Lower leg skin (tissue), 4 donors: Measurements from ENCODE around the gene UQCRC1. TPM values are rescaled to one million over a fixed set of nuclear protein-coding genes. Genes with fewer than 3 reads are reported as not detected.

Experiments
- DNase-seq, 2 donors: peaks; one replicate each; pipeline ENCODE4 v3.0.0-alpha.2; 2019; ENCODE audit warnings: low spot score in 2 of 2
- H3K4me3 ChIP-seq: fragments of 200-600 bp; sonication (generic); 2 replicates; pipeline ENCODE4 v1.5.1; 2017; ENCODE audit warnings: mild to moderate bottlenecking, low read depth; ENCODE audit not compliant: poor library complexity, severe bottlenecking
- POLR2A ChIP-seq, 2 donors: fragments of 450-650 bp; IDR thresholded peaks; one replicate each; pipeline ENCODE4 v1.6.1; 2016 to 2017; ENCODE audit warnings: antibody characterized with exemption in 2 of 2, mild to moderate bottlenecking in 1 of 2, moderate library complexity in 1 of 2
- WGBS, 2 donors: methylation state at CpG; one replicate each; pipeline ENCODE4 v1.1.5; 2018; 5-methylcytosine and 5-hydroxymethylcytosine counted together
- intact Hi-C: fragments of 100-400 bp; cut with DNase I; formaldehyde crosslinking; loops from one replicate; pipeline ENCODE4 v1.15.0; 2023; ENCODE audit warnings: low total_unique reads
- total RNA-seq, 4 donors: library from RNA; depleted of rRNA; stranded (reverse); fragments of >200 nt; gene quantifications; one replicate each; pipeline ENCODE4 v1.1.0, GENCODE V29; 2016
- TF ChIP-seq, protein P1 (sequence below), 3 donors: fragments of 450-650 bp; IDR thresholded peaks; one replicate each; pipeline ENCODE4 v1.5.1; 2016; ENCODE audit warnings: antibody characterized with exemption in 3 of 3, mild to moderate bottlenecking in 3 of 3, moderate library complexity in 2 of 3

Gene UQCRC1
- total RNA-seq, 4 donors from 2014 or later, result 240 to 373 (median 334) TPM

DNA sequence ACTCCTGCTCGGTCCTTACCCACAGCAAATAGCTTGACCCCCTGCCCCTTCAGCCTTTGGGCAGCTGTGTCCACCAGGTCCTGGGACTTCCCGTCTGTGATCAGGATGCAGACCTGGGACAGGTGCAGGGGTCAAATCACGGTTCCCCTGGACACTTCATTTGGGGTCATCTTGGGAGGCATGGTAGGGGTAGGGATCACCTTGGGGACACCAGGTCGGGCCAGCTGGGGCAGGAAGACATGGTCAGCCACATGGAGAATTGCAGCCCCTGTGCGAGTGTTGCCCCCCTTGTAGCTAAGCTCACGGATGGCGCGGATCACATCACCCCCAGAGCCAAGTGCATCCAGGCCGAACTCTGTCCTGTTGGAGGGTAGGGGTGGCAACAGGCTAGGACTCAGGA, 16.1 kb downstream of the UQCRC1 start:
- no peak for DNase-seq
- TF ChIP-seq, protein P1, sequence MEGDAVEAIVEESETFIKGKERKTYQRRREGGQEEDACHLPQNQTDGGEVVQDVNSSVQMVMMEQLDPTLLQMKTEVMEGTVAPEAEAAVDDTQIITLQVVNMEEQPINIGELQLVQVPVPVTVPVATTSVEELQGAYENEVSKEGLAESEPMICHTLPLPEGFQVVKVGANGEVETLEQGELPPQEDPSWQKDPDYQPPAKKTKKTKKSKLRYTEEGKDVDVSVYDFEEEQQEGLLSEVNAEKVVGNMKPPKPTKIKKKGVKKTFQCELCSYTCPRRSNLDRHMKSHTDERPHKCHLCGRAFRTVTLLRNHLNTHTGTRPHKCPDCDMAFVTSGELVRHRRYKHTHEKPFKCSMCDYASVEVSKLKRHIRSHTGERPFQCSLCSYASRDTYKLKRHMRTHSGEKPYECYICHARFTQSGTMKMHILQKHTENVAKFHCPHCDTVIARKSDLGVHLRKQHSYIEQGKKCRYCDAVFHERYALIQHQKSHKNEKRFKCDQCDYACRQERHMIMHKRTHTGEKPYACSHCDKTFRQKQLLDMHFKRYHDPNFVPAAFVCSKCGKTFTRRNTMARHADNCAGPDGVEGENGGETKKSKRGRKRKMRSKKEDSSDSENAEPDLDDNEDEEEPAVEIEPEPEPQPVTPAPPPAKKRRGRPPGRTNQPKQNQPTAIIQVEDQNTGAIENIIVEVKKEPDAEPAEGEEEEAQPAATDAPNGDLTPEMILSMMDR (IDR thresholded peaks at IDR 0.05), result no peak
- TF ChIP-seq POLR2A (IDR thresholded peaks at IDR 0.05), result no peak
- 62 to 80% methylated on average over 2 to 9 of the region's 9 CpGs for WGBS, 2 donors
- intact Hi-C loops, result no loop called here
- H3K4me3 ChIP-seq, result no peak overlapping the region

DNA sequence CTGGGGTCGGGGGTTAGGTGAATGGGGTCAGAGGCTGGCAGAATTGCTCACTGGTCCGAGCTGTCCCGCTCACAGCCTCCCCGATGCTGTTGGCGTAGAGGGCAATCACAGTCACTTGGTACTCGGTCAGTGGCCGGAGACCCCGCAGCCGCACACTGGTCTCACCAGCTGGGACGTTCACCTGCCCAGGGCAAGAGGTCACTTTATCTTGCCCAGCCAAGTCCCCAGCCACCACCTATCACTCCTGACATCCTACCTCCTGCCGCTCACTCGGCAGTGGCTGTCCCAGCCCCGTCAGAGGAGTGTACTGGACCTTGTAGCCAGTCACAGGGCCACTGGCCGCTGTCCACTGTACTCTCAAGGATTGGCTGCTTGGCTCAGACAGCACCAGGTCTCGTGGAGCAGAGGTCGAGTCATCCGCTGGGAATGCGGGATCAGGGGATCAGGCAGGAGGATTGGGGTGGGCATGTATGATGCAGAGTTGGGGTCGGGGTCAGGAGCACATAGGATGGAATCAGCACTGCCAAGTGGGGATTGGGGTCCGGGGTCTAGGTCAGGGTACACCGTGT, 16.8 kb downstream of the UQCRC1 start:
- intact Hi-C loops, result no loop called here
- TF ChIP-seq, protein P1 (IDR thresholded peaks at IDR 0.05), result no peak
- TF ChIP-seq POLR2A (IDR thresholded peaks at IDR 0.05), result no peak
- no peak overlapping the region for H3K4me3 ChIP-seq
- DNase-seq, result no peak
- 84 to 88% methylated on average over 10 to 21 of the region's 21 CpGs for WGBS, 2 donors

DNA sequence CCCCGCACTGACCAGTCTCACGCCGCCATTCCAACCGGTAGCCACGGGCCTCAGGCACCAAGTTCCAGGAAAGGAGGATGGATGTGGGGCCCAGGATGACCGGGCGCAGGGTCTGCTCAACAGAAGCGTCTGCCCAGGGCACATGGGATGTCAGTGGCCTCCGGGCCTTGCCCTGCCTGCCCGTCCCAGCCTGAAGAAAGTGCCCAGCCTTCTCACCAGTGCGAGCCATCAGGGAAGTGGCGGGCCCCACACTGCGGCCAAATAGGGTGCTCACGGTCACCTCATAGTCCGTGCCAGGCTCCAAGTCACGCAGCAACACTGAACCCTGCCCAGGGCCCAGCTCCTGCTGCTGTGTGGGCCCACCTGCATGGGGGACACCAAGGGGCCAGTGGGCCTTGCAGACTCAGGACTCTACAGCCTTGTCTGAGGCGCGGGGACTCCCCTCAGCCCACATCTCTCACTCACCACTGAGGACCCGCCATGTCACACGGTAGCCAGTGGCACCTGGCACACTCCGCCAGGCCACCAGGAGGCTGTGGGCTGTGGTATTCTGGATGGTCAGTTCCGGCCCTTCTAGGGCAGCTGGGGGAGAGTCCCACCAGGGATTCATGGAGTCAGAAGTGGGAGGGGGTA, 17.4 kb downstream of the UQCRC1 start:
- no peak overlapping the region for H3K4me3 ChIP-seq
- intact Hi-C loops, result no loop called here
- DNase-seq, result no peak
- whole genome bisulfite sequencing, 2 donors, result 81 to 87% methylated on average over 22 of the region's 22 CpGs
- TF ChIP-seq, protein P1 (IDR thresholded peaks at IDR 0.05), result no peak

DNA sequence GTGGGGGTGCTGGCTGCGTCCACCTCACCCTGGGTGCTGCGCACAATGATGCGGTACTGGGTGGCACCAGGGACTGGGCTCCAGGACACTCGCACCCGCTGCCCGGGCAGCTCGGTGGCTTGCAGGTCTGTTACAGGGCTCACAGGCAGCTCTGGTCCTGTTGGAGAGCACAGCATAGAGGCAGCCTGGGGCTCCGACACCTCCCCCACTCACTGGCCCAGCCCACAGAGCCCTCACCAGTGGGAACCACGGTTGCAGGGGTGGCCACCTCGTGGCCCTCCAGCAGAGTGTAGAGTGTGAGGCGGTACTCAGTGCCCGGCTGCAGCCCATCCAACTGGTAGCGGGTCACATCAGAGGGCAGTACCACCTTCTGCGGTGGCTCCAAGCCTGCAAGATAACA, 18.0 kb downstream of the UQCRC1 start:
- no peak overlapping the region for H3K4me3 ChIP-seq
- intact Hi-C loops, result no loop called here
- WGBS, 2 donors, result 65 to 69% methylated on average over 10 to 13 of the region's 14 CpGs
- TF ChIP-seq, protein P1 (IDR thresholded peaks at IDR 0.05), result no peak
- no peak for TF ChIP-seq POLR2A (IDR thresholded peaks at IDR 0.05)
- DNase-seq, result no peak

DNA sequence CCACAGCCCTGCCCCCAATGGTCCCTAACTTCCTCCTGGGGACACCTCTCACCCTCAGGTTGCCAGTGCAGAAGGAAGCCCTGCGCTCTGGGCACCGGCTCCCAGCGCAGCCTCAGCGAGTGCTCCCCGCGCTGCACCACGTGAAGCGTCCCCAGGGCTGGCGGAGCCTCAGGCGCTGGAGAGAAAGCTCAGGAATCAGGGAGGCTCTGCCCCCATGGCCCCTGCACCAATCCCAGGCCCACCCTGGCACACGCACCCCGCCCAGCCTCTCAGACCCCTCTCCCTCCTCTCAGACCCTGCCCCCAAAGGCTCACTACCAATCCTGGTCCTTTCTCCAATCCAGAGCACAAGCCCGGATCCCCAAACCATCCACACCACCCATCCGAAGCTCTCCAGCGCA, 21.2 kb downstream of the UQCRC1 start:
- intact Hi-C loops, result no loop called here
- 77% methylated on average over 13 to 15 of the region's 15 CpGs for WGBS, 2 donors
- no peak overlapping the region for H3K4me3 ChIP-seq
- no peak for DNase-seq
- no peak for TF ChIP-seq POLR2A (IDR thresholded peaks at IDR 0.05)
- TF ChIP-seq, protein P1 (IDR thresholded peaks at IDR 0.05), result no peak

DNA sequence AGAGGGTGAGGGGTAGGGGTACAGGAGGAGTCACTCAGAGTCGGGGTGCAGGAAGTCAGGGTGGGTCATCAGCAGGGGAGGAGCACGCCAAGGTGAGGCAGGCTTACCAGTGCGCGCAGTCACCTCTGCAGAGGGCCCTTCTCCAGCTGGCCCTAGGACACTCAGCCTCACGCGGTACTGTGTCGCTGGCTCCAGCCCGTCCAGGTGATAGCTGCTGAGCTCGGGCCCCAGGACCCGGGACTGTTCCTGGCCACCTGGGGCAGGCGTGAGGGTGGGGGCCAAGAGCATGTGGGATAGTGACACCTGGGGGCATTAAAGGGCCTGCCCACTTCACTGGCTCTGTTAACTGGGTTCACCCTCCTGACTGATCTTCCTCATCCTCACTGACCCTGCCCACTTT, 21.8 kb downstream of the UQCRC1 start:
- TF ChIP-seq, protein P1 (IDR thresholded peaks at IDR 0.05), result no peak
- no peak for TF ChIP-seq POLR2A (IDR thresholded peaks at IDR 0.05)
- no peak for DNase-seq
- WGBS, 2 donors, result 77 to 79% methylated on average over 8 to 11 of the region's 11 CpGs
- intact Hi-C loops, result no loop called here
- H3K4me3 ChIP-seq, result no peak overlapping the region
